SU-DHL-6 (cell line): ENCODE data around the gene IL6R.

Experiments
- EZH2phosphoT487 ChIP-seq: fragments of 200-600 bp; sonication (generic), shearing (Covaris generic); conservative IDR thresholded peaks from 2 replicates; pipeline ENCODE4 v1.6.1; 2018; ENCODE audit warnings: mild to moderate bottlenecking, antibody characterized with exemption, low read length, moderate library complexity, mixed read lengths
- TF ChIP-seq, protein P1 (sequence below): fragments of 200-600 bp; sonication (generic); IDR thresholded peaks from one replicate; pipeline ENCODE4 v1.5.1; 2017; ENCODE audit warnings: antibody characterized with exemption, mild to moderate bottlenecking, low read length, moderate library complexity; ENCODE audit not compliant: insufficient read depth, poor library complexity, severe bottlenecking

DNA sequence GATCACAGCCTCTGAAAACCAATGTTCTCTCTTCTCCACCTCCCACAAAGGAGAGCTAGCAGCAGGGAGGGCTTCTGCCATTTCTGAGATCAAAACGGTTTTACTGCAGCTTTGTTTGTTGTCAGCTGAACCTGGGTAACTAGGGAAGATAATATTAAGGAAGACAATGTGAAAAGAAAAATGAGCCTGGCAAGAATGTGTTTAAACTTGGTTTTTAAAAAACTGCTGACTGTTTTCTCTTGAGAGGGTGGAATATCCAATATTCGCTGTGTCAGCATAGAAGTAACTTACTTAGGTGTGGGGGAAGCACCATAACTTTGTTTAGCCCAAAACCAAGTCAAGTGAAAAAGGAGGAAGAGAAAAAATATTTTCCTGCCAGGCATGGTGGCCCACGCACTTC, 61.1 kb downstream of the IL6R start:
- TF ChIP-seq, protein P1, sequence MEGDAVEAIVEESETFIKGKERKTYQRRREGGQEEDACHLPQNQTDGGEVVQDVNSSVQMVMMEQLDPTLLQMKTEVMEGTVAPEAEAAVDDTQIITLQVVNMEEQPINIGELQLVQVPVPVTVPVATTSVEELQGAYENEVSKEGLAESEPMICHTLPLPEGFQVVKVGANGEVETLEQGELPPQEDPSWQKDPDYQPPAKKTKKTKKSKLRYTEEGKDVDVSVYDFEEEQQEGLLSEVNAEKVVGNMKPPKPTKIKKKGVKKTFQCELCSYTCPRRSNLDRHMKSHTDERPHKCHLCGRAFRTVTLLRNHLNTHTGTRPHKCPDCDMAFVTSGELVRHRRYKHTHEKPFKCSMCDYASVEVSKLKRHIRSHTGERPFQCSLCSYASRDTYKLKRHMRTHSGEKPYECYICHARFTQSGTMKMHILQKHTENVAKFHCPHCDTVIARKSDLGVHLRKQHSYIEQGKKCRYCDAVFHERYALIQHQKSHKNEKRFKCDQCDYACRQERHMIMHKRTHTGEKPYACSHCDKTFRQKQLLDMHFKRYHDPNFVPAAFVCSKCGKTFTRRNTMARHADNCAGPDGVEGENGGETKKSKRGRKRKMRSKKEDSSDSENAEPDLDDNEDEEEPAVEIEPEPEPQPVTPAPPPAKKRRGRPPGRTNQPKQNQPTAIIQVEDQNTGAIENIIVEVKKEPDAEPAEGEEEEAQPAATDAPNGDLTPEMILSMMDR: no peak
- TF ChIP-seq EZH2phosphoT487: no peak
